IMR-90 (cell line): ENCODE data around the gene NUP153. TPM values are rescaled to one million over a fixed set of nuclear protein-coding genes. Genes with fewer than 3 reads are reported as not detected.

Experiments used
- ATAC-seq: fragments of 200-7000 bp; cut with Tn5 transposase; 2 replicates; pipeline ENCODE4 v1.9.1; 2020; ENCODE audit warnings: low read depth, mild to moderate bottlenecking, moderate library complexity
- BruUV-seq: library from RNA; stranded (reverse); fragments of 400-500 nt; replicated peaks from 2 replicates; lab custom pipeline; 2021; lab: Mats Ljungman, UMichigan
- CTCF ChIA-PET: fragments of 300-600 bp; formaldehyde crosslinking; extraction: SDS; loops from one replicate; lab custom pipeline; 2021; ENCODE audit warnings: antibody characterized with exemption; lab: Yijun Ruan, JAX
- POLR2A ChIA-PET: fragments of 300-600 bp; sonication (Branson Sonifier 250); formaldehyde crosslinking; loops from one replicate; lab custom pipeline; 2022; ENCODE audit warnings: antibody characterized with exemption; ENCODE audit not compliant: unreplicated experiment; lab: Charles Lee
- DNase-seq: peaks from one replicate; pipeline ENCODE4 v3.0.0; 2013
- H2AFZ ChIP-seq: replicated peaks from 2 replicates; pipeline ENCODE3; 2013; ENCODE audit warnings: low read length, mild to moderate bottlenecking; ENCODE audit not compliant: poor library complexity
- H2AK5ac ChIP-seq: 2 replicates; pipeline ENCODE4 v1.6.1; 2013; ENCODE audit warnings: low read depth, low read length, inconsistent platforms
- H2AK9ac ChIP-seq: replicated peaks from 2 replicates; pipeline ENCODE3; 2013; ENCODE audit warnings: mild to moderate bottlenecking, low read depth, low read length, moderate library complexity; ENCODE audit not compliant: poor library complexity
- H2BK120ac ChIP-seq: 2 replicates; pipeline ENCODE4 v1.6.1; 2013; ENCODE audit warnings: low read depth, low read length, inconsistent platforms
- H2BK15ac ChIP-seq: 3 replicates; pipeline ENCODE4 v1.6.1; 2013; ENCODE audit warnings: low read depth, low read length, inconsistent platforms
- H2BK20ac ChIP-seq: 2 replicates; pipeline ENCODE4 v1.6.1; 2013; ENCODE audit warnings: low read depth, mild to moderate bottlenecking, inconsistent platforms, low read length, moderate library complexity
- H2BK5ac ChIP-seq: 2 replicates; pipeline ENCODE4 v1.6.1; 2013; ENCODE audit warnings: mild to moderate bottlenecking, low read depth, low read length, inconsistent platforms; ENCODE audit not compliant: poor library complexity, severe bottlenecking
- H3K14ac ChIP-seq: replicated peaks from 2 replicates; pipeline ENCODE4 v1.6.1; 2013; ENCODE audit warnings: low read depth, low read length, inconsistent platforms
- H3K18ac ChIP-seq: 2 replicates; pipeline ENCODE4 v1.6.1; 2013; ENCODE audit warnings: low read depth, low read length, control low read depth
- H3K23ac ChIP-seq: 2 replicates; pipeline ENCODE4 v1.6.1; 2013; ENCODE audit warnings: low read depth, low read length, inconsistent platforms
- H3K27ac ChIP-seq: 2 replicates; pipeline ENCODE4 v1.5.1; 2013; ENCODE audit warnings: mild to moderate bottlenecking, control low read depth, low read length; ENCODE audit not compliant: insufficient read depth
- H3K27me3 ChIP-seq: 2 replicates; pipeline ENCODE4 v1.6.1; 2013; ENCODE audit warnings: low read length; ENCODE audit not compliant: control insufficient read depth, insufficient read depth
- H3K36me3 ChIP-seq: 2 replicates; pipeline ENCODE4 v1.6.1; 2013; ENCODE audit warnings: low read length, mixed read lengths; ENCODE audit not compliant: control insufficient read depth, insufficient read depth
- H3K4ac ChIP-seq: 2 replicates; pipeline ENCODE4 v1.6.1; 2013; ENCODE audit warnings: low read depth, low read length, inconsistent platforms
- H3K4me1 ChIP-seq: 2 replicates; pipeline ENCODE4 v1.6.1; 2013; ENCODE audit warnings: low read length, mixed read lengths; ENCODE audit not compliant: control insufficient read depth, insufficient read depth
- H3K4me2 ChIP-seq: 2 replicates; pipeline ENCODE4 v1.6.1; 2013; ENCODE audit warnings: low read depth, mild to moderate bottlenecking, control low read depth, low read length, moderate library complexity
- H3K4me3 ChIP-seq: 2 replicates; pipeline ENCODE4 v1.5.1; 2013; ENCODE audit warnings: low read depth, mild to moderate bottlenecking, control low read depth, low read length, moderate library complexity; ENCODE audit not compliant: insufficient read depth
- H3K56ac ChIP-seq: 2 replicates; pipeline ENCODE4 v1.6.1; 2013; ENCODE audit warnings: low read length, inconsistent platforms; ENCODE audit not compliant: insufficient read depth; ENCODE audit errors: extremely low read depth
- H3K79me1 ChIP-seq, 2 experiments: 2 replicates each; pipeline ENCODE4 v1.6.1; 2013; ENCODE audit warnings: low read length in 2 of 2, inconsistent platforms in 1 of 2, low read depth in 1 of 2
- H3K9ac ChIP-seq: 2 replicates; pipeline ENCODE4 v1.6.1; 2013; ENCODE audit warnings: low read depth, low read length, control low read depth
- H3K9me1 ChIP-seq: 2 replicates; pipeline ENCODE4 v1.6.1; 2013; ENCODE audit warnings: low read length, inconsistent platforms; ENCODE audit not compliant: insufficient read depth
- H3K9me3 ChIP-seq: 2 replicates; pipeline ENCODE4 v1.6.1; 2013; ENCODE audit warnings: low read length; ENCODE audit not compliant: control insufficient read depth, insufficient read depth
- H4K20me1 ChIP-seq: 2 replicates; pipeline ENCODE4 v1.6.1; 2013; ENCODE audit warnings: low read length, inconsistent platforms; ENCODE audit not compliant: insufficient read depth
- H4K5ac ChIP-seq: 2 replicates; pipeline ENCODE4 v1.6.1; 2013; ENCODE audit warnings: mild to moderate bottlenecking, low read depth, low read length, control low read depth
- H4K8ac ChIP-seq, 2 experiments: 2 replicates each; pipeline ENCODE4 v1.6.1; 2013; ENCODE audit warnings: low read depth in 2 of 2, low read length in 2 of 2, control low read depth in 1 of 2, inconsistent platforms in 1 of 2
- H4K91ac ChIP-seq: 2 replicates; pipeline ENCODE4 v1.6.1; 2013; ENCODE audit warnings: low read depth, low read length, inconsistent platforms; ENCODE audit not compliant: insufficient read depth
- BHLHE40 ChIP-seq: fragments of 150-350 bp; IDR thresholded peaks from 2 replicates; pipeline ENCODE4 v1.6.1; 2016; ENCODE audit warnings: mild to moderate bottlenecking, low read depth, low read length
- CEBPB ChIP-seq: IDR thresholded peaks from 2 replicates; pipeline ENCODE4 v1.6.1; 2012; ENCODE audit warnings: low read depth, low read length, improper control_type of control experiment
- CHD1 ChIP-seq: IDR thresholded peaks from 2 replicates; pipeline ENCODE4 v1.6.1; 2012; ENCODE audit warnings: low read depth, low read length, improper control_type of control experiment
- FOS ChIP-seq: fragments of 150-350 bp; IDR thresholded peaks from 2 replicates; pipeline ENCODE4 v1.6.1; 2016; ENCODE audit warnings: low read depth, low read length
- MAFK ChIP-seq: IDR thresholded peaks from 2 replicates; pipeline ENCODE4 v1.6.1; 2012; ENCODE audit warnings: low read depth, low read length, improper control_type of control experiment
- MAZ ChIP-seq: IDR thresholded peaks from 2 replicates; pipeline ENCODE4 v1.6.1; 2012; ENCODE audit warnings: low read depth, mild to moderate bottlenecking, low read length, improper control_type of control experiment, moderate library complexity, borderline replicate concordance
- MXI1 ChIP-seq: IDR thresholded peaks from 2 replicates; pipeline ENCODE4 v1.6.1; 2012; ENCODE audit warnings: low read depth, mild to moderate bottlenecking, low read length, moderate library complexity, borderline replicate concordance
- NFE2L2 ChIP-seq: fragments of 150-350 bp; IDR thresholded peaks from 2 replicates; pipeline ENCODE4 v1.6.1; 2016; ENCODE audit warnings: low read depth, mild to moderate bottlenecking, low read length
- POLR2A ChIP-seq: IDR thresholded peaks from 2 replicates; pipeline ENCODE4 v1.6.1; 2012; ENCODE audit warnings: mild to moderate bottlenecking, low read depth, low read length
- RAD21 ChIP-seq: IDR thresholded peaks from 2 replicates; pipeline ENCODE4 v1.6.1; 2012; ENCODE audit warnings: low read length, improper control_type of control experiment
- RCOR1 ChIP-seq: IDR thresholded peaks from 2 replicates; pipeline ENCODE4 v1.6.1; 2012; ENCODE audit warnings: mild to moderate bottlenecking, low read length, improper control_type of control experiment; ENCODE audit not compliant: insufficient replicate concordance
- RFX5 ChIP-seq: IDR thresholded peaks from 2 replicates; pipeline ENCODE4 v1.8.0; 2012; ENCODE audit warnings: low read depth, mild to moderate bottlenecking, low read length, moderate library complexity
- SMC3 ChIP-seq: fragments of 150-350 bp; IDR thresholded peaks from 2 replicates; pipeline ENCODE4 v1.6.1; 2016; ENCODE audit warnings: low read depth, mild to moderate bottlenecking, antibody characterized with exemption, low read length, moderate library complexity
- WGBS, 2 experiments: methylation state at CpG; one replicate each; pipeline versions ENCODE4 v1.1.5 to v1.1.7; 2013; ENCODE audit warnings: missing lambda C conversion rate in 2 of 2; ENCODE audit not compliant: insufficient read length in 1 of 2; ENCODE audit errors: extremely low coverage in 2 of 2; 5-methylcytosine and 5-hydroxymethylcytosine counted together
- dilution Hi-C: fragments of 300-500 bp; cut with HindIII; formaldehyde crosslinking; loops from one replicate; pipeline ENCODE4 v1.14.3; 2018; ENCODE audit warnings: low sequenced_read_pairs; ENCODE audit not compliant: unreplicated experiment
- in situ Hi-C: fragments of 300-500 bp; cut with MboI; formaldehyde crosslinking; loops from 3 replicates; pipeline ENCODE4 v1.14.3; 2019; ENCODE audit warnings: low sequenced_read_pairs, inconsistent platforms, mixed read lengths
- intact Hi-C: fragments of 100-400 bp; cut with micrococcal nuclease; formaldehyde crosslinking; loops from 2 replicates; pipeline ENCODE4 v1.10.0; 2022
- polyA plus RNA-seq, 3 experiments: library from polyadenylated mRNA; depleted of rRNA; stranded (reverse); fragments of >200 nt; gene quantifications; 2 replicates each; pipeline ENCODE4 v1.2.3, GENCODE V29; 2012; ENCODE audit warnings: low replicate concordance in 1 of 3
- total RNA-seq: library from RNA; depleted of rRNA; stranded (reverse); fragments of >200 nt; gene quantifications from 2 replicates; pipeline ENCODE4 v1.2.3, GENCODE V29; 2012
- TF ChIP-seq, protein P1 (sequence below): fragments of 150-350 bp; IDR thresholded peaks from 2 replicates; pipeline ENCODE4 v1.6.1; 2016; ENCODE audit warnings: low read depth, mild to moderate bottlenecking, low read length, moderate library complexity, borderline replicate concordance
- TF ChIP-seq, protein P2 (sequence below): fragments of 150-350 bp; IDR thresholded peaks from 2 replicates; pipeline ENCODE4 v1.6.1; 2017; ENCODE audit warnings: mild to moderate bottlenecking, antibody characterized with exemption, low read length, low read depth
- TF ChIP-seq, protein P3 (sequence below): conservative IDR thresholded peaks from 2 replicates; pipeline ENCODE4 v1.5.1; 2012; ENCODE audit warnings: mild to moderate bottlenecking, low read depth, low read length, improper control_type of control experiment

The NUP153 gene
- total and polyA plus RNA-seq, 2 of the 4 experiments (the other 2 are of a cell fraction) = 17.2 to 39.4 TPM

DNA sequence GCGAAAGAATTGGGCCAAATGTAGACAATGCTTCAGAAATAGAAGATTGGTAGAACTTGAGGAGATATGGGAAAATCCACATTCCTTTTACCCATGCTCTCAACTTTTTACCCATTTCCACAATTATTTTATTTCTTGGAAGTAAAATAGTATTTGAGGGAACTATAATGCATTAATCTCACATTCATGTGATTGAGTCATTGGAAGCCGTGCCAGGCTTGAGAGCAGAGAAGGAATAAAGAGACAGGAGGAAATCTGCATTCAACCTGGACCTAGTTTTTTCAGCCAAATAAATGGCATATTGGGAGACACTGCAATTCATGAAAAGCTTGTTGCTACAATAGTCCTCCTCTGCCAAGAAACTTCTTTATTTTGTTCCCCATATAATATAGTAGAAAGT, 2.8 kb upstream of the NUP153 start:
- ChIA-PET POLR2A (no interaction called here), CTCF (no interaction called here)
- no peaks in the 10 kb centered on the region for H3K27me3 ChIP-seq
- H3K4me2 ChIP-seq = no peak overlapping the region
- dilution Hi-C loops (no loop called here), in situ Hi-C loops (no loop called here), intact Hi-C loops (no loop called here)
- TF ChIP-seq, protein P1, sequence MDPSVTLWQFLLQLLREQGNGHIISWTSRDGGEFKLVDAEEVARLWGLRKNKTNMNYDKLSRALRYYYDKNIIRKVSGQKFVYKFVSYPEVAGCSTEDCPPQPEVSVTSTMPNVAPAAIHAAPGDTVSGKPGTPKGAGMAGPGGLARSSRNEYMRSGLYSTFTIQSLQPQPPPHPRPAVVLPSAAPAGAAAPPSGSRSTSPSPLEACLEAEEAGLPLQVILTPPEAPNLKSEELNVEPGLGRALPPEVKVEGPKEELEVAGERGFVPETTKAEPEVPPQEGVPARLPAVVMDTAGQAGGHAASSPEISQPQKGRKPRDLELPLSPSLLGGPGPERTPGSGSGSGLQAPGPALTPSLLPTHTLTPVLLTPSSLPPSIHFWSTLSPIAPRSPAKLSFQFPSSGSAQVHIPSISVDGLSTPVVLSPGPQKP = no peak
- no peak for TF ChIP-seq MXI1
- TF ChIP-seq RFX5 = no peak
- no peak for TF ChIP-seq MAZ
- TF ChIP-seq, protein P2, sequence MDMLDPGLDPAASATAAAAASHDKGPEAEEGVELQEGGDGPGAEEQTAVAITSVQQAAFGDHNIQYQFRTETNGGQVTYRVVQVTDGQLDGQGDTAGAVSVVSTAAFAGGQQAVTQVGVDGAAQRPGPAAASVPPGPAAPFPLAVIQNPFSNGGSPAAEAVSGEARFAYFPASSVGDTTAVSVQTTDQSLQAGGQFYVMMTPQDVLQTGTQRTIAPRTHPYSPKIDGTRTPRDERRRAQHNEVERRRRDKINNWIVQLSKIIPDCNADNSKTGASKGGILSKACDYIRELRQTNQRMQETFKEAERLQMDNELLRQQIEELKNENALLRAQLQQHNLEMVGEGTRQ = no peak
- TF ChIP-seq CEBPB = no peak
- no peak for TF ChIP-seq FOS
- no peak for TF ChIP-seq MAFK
- no peak for TF ChIP-seq RAD21
- no peak for TF ChIP-seq RCOR1
- no peak for TF ChIP-seq POLR2A
- no peak for TF ChIP-seq NFE2L2
- TF ChIP-seq BHLHE40 = no peak
- TF ChIP-seq, protein P3, sequence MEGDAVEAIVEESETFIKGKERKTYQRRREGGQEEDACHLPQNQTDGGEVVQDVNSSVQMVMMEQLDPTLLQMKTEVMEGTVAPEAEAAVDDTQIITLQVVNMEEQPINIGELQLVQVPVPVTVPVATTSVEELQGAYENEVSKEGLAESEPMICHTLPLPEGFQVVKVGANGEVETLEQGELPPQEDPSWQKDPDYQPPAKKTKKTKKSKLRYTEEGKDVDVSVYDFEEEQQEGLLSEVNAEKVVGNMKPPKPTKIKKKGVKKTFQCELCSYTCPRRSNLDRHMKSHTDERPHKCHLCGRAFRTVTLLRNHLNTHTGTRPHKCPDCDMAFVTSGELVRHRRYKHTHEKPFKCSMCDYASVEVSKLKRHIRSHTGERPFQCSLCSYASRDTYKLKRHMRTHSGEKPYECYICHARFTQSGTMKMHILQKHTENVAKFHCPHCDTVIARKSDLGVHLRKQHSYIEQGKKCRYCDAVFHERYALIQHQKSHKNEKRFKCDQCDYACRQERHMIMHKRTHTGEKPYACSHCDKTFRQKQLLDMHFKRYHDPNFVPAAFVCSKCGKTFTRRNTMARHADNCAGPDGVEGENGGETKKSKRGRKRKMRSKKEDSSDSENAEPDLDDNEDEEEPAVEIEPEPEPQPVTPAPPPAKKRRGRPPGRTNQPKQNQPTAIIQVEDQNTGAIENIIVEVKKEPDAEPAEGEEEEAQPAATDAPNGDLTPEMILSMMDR = no peak
- no peak for TF ChIP-seq CHD1
- TF ChIP-seq SMC3 = no peak
- H3K36me3 ChIP-seq = no peaks in the 10 kb centered on the region
- BruUV-seq = no TSS peak
- H3K79me1 ChIP-seq = peaks cover 0 to 26% of the 10 kb centered on the region in 2 experiments; a peak in 2 of 4 replicates
- no peak overlapping the region for H3K14ac ChIP-seq
- H2AK9ac ChIP-seq = no peak overlapping the region
- H3K9me3 ChIP-seq = no peaks in the 10 kb centered on the region
- H4K20me1 ChIP-seq = peaks cover 7% of the 10 kb centered on the region; the same call in 1 of the 2 replicates
- H4K5ac ChIP-seq = no peak overlapping the region
- H2AFZ ChIP-seq = no peak overlapping the region
- 0 out of 2 replicates have a peak, but pooled peaks cover 5% of the 10 kb centered on the region for H3K9me1 ChIP-seq
- no peak for DNase-seq
- no peak overlapping the region for H3K4me3 ChIP-seq
- 0 out of 2 replicates have a peak overlapping the region, but pooled peaks have one; percentile 41 for H3K23ac ChIP-seq
- no peak for ATAC-seq
- H4K91ac ChIP-seq = peak overlapping the region; percentile 38; the same call in 1 of the 2 replicates
- WGBS, 2 experiments = no CpG with 5 or more reads among the region's 2 CpGs
- H3K9ac ChIP-seq = no peak overlapping the region
- peaks cover 4% of the 10 kb centered on the region for H3K4me1 ChIP-seq
- H3K56ac ChIP-seq = no peak overlapping the region
- H2AK5ac ChIP-seq = peak overlapping the region; percentile 66; the same call in 1 of the 2 replicates
- H2BK20ac ChIP-seq = peak overlapping the region; percentile 83
- no peak overlapping the region; the same call in 1 of the 2 replicates for H3K27ac ChIP-seq
- H2BK120ac ChIP-seq = peak overlapping the region; percentile 76
- H2BK15ac ChIP-seq = peak overlapping the region; percentile 81; the same call in 1 of the 3 replicates
- peak overlapping the region; percentile 60; the same call in 1 of the 2 replicates for H3K4ac ChIP-seq
- H2BK5ac ChIP-seq = peak overlapping the region; percentile 30
- no peak overlapping the region for H3K18ac ChIP-seq
- peak overlapping the region in 1 of 2 experiments; percentile 31; a peak in 1 of 4 replicates for H4K8ac ChIP-seq
